8988T (cell line): ENCODE measurements around the gene COBL.
A peak's percentile ranks its signal among the peaks of the same experiment; 100 is the strongest.

Source experiments
- DNase-seq: peaks from one replicate; pipeline ENCODE4 v3.0.0; 2011

Gene COBL

DNA sequence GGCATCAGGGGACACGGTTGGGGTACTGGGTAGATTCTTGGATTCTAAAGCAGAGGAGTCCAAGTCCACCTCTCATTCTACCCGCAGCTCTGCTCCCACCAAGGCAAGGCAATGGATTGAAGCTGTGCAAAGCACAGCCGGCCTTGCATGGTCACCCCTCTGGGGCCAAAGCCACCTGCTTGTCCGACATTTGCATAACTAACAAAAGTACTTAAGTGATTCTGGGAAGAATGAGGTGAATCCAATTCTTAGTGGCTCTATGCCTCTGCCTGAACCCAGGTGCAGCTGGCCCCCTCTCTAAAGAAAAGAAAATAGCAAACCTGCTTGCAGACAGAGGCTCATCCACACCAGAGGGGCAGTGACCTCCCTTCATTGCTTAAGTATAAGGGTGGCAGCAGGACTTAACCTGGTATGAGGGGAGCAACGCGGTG is 10.7 kb upstream of the COBL start:
- no peak for DNase-seq

DNA sequence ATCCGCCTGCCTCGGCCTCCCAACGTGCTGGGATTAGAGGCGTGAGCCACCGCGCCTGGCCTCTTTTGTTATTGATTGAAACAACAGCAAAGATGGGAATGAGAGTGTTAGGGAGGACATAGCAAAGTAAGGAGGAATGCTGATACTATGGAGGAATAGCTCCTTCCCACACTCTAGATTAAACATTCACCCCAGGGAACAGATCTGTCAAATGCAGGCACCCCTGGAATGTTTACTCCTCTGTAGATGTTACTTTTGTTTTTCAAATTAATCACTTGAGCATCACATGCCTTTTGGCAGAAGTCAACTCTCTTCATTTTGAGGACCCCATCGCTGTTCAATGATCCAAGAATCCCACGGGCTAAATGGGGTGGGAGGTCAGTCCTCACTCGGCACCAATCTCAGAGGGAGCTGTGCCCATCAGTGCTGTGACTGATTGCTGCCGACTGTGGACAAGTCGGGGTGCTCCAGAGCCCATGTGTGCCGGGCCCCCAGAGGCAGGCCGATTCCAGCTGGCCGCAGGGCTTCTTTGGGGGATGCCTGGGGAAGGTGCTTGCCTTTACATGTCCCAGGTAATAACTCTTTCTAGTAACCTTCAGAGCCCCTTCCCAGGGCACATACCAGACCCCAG is 10.2 kb upstream of the COBL start:
- no peak for DNase-seq

DNA sequence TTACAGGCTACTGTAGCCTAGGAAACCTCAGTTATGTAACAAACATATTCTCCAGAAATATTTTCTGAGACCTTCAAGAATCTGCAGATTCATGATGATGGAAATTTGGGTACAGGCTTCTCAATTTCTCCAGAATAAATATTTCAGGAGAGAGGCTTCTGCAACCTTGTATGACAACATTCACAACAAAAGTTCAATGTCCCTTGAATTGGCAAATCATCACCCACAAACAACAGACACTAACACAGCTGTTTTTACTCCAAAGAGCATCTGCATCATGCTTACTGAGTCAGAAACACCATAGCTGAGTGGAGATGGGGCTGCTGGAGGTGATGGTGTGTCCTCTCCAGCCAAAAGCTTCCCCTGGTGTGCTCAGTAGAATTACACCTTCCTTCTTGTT is 9.3 kb upstream of the COBL start:
- DNase-seq, result no peak

DNA sequence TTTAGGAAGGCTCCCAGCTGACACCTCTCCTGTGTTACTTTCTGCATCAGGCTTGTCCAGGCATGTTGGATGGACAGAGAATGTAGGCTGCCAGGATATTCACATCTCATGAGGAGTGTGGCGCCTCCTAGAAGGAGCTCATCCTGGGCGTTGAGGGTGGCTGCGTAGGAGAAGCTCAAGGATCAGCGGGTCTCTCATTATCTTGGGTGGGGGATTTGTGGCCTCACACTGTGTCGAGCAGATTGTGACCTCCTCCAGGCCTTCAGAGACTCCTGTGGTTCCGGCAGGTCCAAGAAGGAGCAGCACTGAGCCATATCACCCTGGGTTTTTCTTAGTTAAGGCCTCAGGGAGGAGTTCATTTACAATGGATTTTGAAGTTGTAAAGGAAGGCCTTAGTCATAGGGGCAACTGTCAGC is 8.7 kb upstream of the COBL start:
- no peak for DNase-seq

DNA sequence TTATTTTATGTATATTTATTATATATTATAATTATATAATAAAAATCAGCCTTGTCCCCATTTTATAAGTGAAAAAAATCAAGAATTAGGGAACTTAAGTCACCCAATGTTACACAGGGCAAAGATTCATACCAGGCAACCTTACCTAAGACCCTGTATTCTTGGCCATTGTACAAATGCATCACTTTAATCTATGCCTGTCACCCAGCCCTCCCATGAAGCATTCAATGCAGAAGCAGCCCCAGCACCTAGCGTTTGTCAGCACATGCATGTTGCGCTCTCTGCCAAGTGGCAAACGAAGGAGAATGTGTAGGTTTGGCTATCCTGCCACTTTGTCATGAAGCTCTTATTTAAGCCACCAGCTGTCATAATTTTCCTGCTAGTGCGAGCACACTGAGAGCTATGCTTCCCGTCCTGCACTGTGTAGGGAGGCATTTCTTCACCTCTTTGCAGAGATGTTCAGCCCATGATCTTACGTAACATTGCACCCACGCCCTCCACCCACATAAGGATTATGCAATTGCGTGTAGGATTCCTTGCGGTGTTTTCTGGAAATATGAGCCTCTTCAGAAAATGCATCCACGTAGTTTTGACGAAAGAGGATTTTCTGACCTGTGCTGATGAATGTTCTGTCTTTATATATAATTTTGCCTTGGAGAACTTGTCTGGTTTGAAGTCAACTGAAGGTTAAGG is 7.7 kb upstream of the COBL start:
- DNase-seq, result no peak

DNA sequence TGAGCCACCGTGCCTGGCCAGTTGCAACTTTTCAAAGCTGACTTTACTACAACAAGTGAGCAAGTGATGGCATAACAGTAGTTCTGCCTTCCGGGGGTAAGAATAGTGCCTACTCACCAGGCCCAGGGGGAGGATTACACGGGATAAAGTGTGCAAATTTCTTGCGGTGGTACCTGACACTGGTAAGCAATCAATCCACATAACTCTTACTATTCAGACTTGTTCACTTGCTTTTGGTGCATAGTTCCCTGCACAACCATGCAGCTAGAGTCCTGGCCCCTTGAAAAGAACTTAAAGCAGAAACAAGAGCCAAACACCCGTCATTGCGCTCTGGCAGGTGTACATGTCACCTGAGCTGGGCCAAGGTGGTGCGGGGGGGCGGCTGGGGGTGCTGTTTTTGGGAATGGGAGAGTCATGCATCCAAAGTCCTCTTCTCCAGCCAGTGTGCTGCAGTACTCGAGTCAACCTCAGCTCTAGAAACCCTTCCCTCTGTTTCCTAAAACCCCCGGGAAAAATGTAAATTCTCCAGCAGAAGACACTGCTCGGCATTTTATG is 5.4 kb upstream of the COBL start:
- no peak for DNase-seq

DNA sequence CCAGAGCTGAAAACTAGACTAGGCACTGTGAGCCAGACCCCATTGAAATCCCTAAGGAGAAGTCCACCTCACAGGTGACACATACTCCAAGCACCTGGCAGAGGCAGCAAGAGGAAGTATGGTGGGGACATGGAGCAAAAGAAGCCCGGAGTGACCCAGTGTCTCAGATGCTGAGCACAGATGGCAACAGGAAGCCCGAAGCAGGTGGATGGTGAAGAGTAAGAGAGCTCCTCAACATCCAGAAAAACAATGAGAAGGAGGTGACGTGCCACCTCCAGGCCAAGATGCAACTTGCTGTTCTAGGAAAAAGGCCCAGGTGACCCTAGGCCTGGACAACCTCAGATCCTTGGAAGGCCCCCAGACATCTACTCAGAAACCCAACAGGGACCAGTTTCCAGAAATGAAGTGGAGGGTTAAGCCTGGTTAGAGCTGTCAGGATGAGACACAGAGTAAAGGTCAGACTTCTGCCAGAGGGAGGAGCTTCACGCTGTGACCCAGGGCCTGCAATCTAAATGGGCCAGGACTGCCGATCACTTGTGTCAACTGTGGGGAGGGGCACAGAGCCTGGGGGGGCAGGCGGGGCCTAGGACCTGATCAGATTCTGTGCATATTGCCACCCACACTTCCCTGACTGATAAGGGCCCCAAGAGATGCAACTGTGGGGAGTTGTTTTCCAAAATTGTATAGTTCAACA is 2.4 kb upstream of the COBL start:
- no peak for DNase-seq

DNA sequence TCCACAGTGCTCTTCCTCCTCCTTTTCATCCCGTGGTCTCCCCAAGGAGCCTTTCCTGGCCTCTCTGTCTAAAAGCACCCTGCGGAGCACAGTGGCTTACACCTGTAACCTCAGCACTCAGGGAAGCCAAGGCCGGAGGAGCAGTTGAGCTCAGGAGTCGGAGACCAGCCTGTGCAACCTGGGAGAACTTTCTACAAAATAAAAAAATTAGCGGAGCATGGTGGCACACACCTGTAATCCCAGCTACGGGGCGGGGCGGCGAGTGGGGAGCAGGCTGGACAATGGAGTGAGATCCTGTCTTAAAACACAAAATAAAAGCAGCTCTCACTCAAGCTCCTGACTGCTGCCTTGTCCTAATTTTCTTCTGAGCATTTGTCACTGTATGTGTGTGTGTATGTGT is 1.4 kb upstream of the COBL start:
- no peak for DNase-seq

DNA sequence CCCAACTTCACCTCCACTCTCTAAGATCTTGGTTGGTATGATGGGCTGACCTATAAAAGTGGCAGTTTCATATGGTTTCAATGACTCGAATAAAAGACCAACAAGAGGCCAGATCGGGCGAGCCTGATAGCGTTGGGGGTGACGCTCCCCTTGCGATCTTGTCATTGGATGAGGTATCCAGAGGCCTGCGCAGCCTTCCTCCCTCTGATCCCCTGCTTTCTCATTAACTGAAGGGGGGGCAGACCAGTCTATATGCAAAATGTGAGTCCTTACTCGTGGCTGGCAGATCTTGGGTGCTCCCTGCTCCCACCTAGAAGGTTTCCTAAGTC is 937 bp upstream of the COBL start:
- no peak for DNase-seq

DNA sequence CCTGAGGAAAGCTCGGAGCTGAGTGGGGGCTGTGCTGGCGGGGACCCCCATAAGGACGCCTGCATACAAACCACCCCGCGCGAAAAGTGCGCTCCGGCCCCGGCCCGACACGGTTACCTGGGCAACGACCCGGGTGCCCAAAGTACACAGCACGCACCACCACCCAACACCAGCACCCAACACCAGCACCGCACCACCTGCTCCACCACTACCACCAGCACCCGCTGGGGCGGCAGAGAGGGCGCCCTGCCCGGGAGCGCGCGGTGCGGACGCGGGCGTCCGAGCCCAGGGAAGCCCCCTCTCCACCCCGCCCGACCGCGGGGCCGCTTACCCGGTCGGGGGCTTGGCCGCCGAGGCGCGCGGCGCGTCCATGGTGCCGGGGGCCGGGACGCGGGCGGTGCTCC is 345 bp downstream of the COBL start:
- peak; percentile 77 for DNase-seq

DNA sequence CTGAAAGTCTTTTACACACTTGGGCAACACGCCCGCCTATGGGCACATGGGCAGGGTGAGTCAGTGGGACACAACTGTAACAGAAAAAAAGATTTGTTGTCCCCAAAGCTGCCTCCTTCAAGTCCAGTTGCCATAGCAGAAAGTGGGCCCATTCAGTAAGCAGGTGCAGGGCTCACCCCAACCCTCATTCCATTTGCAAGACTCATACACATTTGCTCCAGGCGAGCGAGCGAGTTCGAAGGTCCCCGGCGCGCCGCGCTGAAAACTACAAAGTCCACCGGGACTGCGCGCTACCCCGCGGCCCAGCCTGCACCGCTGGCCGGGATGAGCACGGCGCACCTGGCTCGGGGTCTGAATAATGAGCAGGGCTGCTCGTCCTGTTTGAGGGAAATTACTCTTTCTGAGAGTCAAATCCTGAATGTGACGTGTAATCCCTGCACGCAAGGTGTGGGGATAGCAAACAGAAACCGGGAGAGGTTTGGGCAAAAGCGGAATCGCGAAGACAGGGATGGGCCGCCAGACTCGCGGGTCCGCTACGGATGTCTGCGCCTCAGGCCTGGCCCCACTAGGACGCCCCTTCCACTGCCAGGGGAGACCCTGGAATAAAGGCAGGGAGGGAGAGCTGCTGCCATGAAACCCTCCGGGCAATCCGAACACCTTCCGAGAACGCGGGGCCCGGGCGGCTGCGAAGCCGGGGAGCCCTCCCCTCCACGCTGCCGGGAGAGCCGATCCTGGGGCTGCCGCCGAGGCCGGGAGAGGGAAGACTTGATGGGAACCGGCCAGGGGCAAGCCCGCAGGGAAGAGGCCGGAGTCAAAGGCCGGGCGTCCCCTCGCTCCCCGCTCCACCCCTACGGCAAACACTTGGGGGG is 982 bp downstream of the COBL start:
- peak; percentile 35 for DNase-seq

DNA sequence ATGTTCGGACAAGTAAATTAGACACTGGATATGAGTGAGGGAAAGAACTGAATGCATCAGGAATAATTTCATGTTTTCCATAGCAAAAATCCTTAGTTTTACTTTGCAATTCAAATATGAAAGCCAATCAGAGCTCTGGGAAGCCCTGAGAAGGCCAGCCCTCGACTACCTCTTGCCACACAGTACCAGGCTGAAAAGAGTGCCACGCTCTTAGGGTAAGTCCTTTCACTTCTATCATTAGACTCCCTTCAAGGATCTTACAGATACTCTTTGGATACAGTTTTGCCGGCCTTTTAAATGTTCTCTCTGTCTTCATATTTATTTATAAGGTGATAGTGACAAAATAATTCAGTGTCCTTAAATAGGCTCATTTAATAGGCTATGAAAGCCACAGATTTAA is 1.9 kb downstream of the COBL start:
- no peak for DNase-seq

DNA sequence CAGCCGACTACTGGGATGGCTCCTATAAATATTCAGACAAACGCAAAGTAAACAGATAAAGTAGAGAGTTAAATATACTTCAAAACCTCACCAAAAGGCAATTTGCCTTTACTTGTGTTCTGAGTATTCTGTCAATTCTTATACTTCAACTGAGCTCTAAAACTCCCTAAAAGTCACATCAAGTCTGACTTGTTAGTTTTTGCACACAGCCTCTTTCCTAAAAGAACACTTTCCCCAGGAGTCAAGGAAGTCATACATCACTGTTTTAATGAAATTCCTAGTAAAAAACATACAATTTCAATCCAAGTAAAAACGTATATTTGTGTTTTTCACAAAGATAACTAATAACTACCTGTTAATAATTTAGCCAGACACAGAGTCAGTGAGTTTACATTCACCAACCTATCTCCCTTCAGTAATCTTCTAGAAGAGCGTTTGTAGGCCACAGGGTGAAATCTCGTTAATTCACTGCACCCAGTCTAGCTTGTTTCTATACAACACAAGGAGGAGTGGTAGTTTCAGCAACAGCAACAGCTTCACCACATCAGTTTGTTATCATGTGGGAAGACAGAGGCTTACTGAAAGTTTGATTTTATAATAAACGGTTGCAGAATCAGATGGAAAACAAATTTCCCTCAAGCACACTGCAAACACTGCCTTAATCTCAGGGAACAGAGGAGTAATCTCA is 2.7 kb downstream of the COBL start:
- DNase-seq, result no peak

DNA sequence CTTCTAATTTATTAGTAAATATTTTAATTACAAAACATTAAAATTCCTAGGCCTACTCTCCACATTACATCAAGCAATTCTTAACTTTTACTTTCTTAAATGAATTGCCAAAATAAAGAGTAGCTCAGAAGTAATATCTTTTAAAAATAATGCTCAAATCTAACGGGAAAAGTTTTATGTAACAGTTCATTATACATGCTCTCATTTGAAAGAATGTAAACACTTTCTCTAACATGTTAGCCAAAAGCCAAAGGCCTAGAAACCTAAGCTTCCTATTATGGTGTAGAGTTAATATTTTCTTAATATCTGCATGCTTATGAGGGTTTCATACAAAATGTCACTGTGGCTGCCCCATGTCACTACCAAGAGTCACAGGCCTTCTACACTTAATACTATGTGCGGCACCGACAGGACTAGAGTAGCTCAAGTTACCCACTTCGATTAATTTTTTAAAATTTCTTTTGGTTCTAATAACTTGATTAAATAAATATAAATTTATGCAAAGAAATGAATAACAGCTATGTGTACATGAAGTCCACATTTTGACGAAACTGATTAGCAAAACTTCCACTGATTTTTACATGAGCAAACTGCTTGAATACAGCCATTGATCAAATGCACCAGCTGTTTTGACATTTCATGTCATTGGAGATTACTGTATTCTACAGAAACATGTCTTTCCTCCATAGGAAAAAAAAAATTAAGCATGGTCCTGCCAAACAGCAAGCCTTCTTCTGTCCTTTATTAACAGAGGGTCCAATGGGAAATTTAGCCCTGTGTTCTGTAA is 3.5 kb downstream of the COBL start:
- no peak for DNase-seq

DNA sequence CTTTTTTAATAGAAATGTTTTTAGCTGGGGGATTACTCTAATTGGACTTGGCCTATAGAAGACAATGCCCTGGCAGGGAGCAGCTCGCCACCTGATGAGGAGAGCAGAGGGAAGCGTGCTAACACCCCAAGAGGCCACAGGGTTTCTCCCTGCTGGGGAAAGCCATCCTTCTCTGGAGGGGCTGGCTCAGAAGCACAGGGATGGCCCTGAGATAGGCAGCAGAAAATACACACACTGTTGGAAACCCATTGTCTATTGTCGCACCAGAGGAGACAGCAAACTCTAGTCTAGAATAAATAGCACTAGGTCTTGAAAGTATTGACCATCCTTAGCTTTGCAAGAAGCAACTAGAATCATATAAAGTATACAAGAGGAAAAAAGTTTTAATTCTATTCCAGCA is 5.4 kb downstream of the COBL start:
- no peak for DNase-seq

DNA sequence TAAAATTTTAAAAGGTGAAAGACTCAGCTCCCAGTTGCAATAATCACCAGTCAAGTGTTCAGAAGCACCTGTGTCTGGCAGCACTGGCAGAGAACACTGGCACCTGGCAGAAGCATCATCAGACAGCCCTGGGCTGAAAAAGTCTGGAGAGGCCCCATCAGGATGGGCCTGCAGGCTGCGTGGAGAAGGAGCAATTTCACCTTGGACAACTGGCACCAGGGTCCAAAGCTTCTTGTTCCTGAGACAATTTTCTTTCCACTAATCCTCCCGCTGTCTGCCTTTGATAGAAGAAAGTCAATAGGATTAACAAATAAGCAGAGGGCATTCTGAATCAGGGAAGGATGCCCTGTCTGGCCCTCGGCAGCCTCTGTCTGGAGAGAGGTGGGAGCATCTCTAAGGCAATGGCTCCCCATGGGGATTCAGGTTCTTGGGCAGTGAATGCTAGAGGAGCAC is 6.5 kb downstream of the COBL start:
- no peak for DNase-seq

DNA sequence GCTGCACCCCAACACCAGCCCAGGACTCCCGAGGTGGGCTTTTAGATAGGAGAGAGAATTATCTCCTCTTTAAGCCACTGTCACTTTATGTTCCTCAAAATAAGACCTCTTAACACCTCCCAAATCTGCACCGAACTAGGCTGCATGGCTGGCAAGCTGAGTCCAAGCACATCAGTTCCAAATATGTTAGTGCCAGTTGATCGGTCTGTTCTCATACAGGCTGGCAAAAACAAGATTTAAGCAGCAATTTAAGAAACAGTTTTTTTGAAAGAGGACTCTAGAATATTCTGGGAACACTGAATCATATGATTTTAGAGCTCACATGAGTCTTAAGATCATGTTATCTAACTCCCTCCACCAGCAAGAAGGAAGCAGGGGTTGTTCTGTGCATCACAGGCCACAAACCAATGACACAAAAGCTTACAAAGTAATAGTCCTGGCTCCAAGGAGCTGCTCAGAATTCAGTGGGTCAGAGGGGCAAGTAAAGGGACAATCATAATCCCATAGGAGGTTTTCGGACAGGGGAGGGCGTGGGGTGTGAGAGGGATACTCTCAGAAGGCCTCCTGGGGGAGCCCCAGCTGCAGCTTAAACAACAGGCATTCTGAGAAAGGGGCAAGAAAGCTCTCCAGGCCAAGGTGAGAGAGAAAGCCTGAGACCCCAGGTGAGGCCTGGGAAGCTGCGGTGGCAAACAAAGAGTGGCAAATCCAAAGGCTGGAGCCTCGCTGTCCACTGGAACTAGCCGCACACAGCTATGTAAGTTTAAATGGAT is 7.1 kb downstream of the COBL start:
- DNase-seq, result no peak

DNA sequence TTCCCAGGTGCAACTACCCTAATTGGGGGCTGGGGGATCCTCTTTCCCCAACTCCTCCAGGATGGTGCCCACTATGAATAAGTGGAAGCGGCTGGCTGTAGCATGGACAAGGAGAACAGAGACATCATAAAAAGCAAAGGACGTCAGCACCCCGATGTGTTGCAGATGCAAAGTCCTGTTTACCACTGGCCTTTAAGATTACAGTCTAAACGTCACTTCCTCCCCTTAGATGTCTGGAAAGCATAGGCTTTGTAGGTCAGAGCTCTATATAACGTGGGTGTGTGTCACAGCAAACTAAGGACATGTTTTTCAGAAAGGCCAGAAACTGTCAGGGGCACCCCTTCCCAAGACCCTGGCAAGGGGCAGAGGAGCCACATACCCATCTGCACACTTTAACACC is 7.9 kb downstream of the COBL start:
- DNase-seq, result no peak

DNA sequence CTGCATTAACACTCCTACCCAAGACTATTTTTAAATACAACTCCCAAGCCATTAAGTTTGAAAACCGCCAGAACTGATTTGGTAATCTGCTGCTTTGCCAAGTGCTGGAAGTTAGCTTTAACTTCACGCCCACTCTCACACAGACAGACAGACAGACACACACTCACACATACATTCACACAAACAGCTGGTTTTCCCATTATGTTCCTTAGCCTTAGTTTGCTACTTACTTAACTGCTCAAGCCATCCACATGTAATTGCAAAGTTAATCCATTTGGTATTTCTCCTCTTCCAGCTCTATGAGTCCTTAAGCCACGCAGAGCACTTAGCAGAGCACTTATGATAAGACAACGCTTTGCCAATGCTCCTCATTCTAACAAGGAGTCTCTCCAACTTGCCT is 8.3 kb downstream of the COBL start:
- DNase-seq, result no peak

DNA sequence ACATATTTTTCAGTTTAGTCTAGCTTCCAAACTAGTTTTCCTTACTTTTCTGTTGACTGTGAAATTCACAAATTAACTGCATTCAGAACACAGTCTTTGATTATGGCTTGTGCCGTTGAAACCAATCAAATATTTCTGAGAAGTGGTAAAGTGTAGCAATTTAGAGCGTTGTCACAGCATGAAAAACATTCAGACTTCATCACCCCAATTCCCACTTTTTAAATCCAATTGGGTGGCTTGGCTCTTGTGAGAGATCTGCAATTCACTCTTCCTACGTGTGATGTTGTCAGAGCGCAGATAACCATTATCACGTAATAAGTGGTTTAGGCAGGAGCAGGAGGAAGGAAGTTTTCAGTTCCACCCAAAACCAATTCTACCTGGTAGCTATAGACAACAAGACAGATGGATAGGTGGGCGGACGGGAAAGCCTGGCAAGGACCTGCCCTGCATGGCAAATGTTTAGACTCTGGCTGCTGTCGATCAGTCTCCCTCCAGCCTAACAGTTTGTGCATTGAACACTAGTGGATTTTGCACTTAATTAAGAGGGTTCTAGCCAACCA is 8.9 kb downstream of the COBL start:
- DNase-seq, result no peak

DNA sequence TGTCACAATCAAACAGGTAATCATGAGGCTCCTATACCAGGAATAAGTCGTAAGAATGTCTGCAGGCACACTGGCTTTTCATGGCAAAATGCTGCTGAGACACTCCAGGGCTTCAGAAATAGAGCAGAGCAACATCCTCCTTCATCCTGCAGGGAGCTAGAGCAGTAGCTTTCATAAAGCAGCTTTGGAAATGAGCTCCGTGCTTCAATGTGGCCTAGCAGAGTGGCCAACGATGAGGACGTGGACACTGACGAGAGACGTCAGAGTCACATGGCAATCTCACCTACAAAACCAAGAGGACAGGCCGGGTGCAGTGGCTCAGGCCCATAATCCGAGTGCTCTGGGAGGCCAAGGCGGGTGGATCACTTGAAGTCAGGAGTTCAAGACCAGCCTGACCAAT is 9.8 kb downstream of the COBL start:
- DNase-seq, result no peak
